DND-41 (cell line): ENCODE results near the gene SPIN3.
"Not testable (repeated sequence)": the region's sequence is repeated elsewhere in the genome, so short reads cannot be mapped to it uniquely, and the experiment has no call there.

ENCODE experiments used
- ATAC-seq: fragments of 200-7000 bp; cut with Tn5 transposase; 3 replicates; pipeline ENCODE4 v1.9.1; 2021; ENCODE audit warnings: low read depth; ENCODE audit not compliant: insufficient read depth
- DNase-seq: peaks from one replicate; pipeline ENCODE4 v3.0.0-alpha.2; 2020
- H2AFZ ChIP-seq: 2 replicates; pipeline ENCODE4 v1.6.0; 2012; ENCODE audit warnings: low read depth, low read length
- H3K27ac ChIP-seq: 2 replicates; pipeline ENCODE4 v1.5.1; 2012; ENCODE audit warnings: low read length, inconsistent platforms
- H3K27me3 ChIP-seq: fragments of 200-600 bp; sonication (generic); 2 replicates; pipeline ENCODE4 v1.6.0; 2012; ENCODE audit warnings: low read length, mild to moderate bottlenecking, inconsistent platforms; ENCODE audit not compliant: insufficient read depth, poor library complexity
- H3K36me3 ChIP-seq: 2 replicates; pipeline ENCODE4 v1.5.1; 2012; ENCODE audit warnings: low read length, inconsistent platforms; ENCODE audit not compliant: insufficient read depth
- H3K4me1 ChIP-seq: 2 replicates; pipeline ENCODE4 v1.5.1; 2012; ENCODE audit warnings: mild to moderate bottlenecking, low read length; ENCODE audit not compliant: insufficient read depth
- H3K4me2 ChIP-seq: 2 replicates; pipeline ENCODE4 v1.6.0; 2012; ENCODE audit warnings: mild to moderate bottlenecking, moderate library complexity, low read length, inconsistent platforms; ENCODE audit not compliant: insufficient read depth
- H3K4me3 ChIP-seq, 2 experiments: fragments of 200-600 bp in 1 of 2; shearing (Covaris generic) in 1 of 2; 2 replicates each; pipeline ENCODE4 v1.5.1; 2012 to 2016; ENCODE audit warnings: inconsistent platforms in 2 of 2, low read length in 2 of 2, mild to moderate bottlenecking in 2 of 2, low read depth in 1 of 2, moderate library complexity in 1 of 2
- H3K79me2 ChIP-seq: 2 replicates; pipeline ENCODE4 v1.6.0; 2012; ENCODE audit warnings: low read length, inconsistent platforms; ENCODE audit not compliant: insufficient read depth
- H3K9ac ChIP-seq: 2 replicates; pipeline ENCODE4 v1.6.0; 2012; ENCODE audit warnings: low read depth, mild to moderate bottlenecking, inconsistent platforms, low read length, moderate library complexity
- H3K9me3 ChIP-seq: 2 replicates; pipeline ENCODE4 v1.5.1; 2012; ENCODE audit warnings: low read length, moderate library complexity, mild to moderate bottlenecking, inconsistent platforms; ENCODE audit not compliant: insufficient read depth, severe bottlenecking
- H4K20me1 ChIP-seq: 2 replicates; pipeline ENCODE4 v1.6.0; 2012; ENCODE audit warnings: low read length; ENCODE audit not compliant: insufficient read depth
- CTCF ChIP-seq: IDR thresholded peaks from 2 replicates; pipeline ENCODE4 v1.5.1; 2012; ENCODE audit warnings: borderline replicate concordance, low read length, moderate library complexity, mild to moderate bottlenecking; ENCODE audit not compliant: poor library complexity, severe bottlenecking; ENCODE audit errors: extremely low read depth
- EZH2 ChIP-seq: IDR thresholded peaks from 3 replicates; pipeline ENCODE4 v1.6.1; 2012; ENCODE audit warnings: borderline replicate concordance, low read depth, mild to moderate bottlenecking, moderate library complexity, low read length, inconsistent platforms; ENCODE audit not compliant: severe bottlenecking

The SPIN3 gene

GRCh38 chrX:56995271-56995994 lies at the start of gene SPIN3:
Gene SPIN3 (minus strand): TSS chrX:56995541. CDS start chrX:56994947, 594 bp downstream.
- Histone ChIP-seq H3K36me3 (no peaks in the 10 kb centered on the region), H3K27ac (no peak within 1 kb of the TSS), H3K27me3 (no peaks in the 10 kb centered on the region), H2AFZ (no peak within 1 kb of the TSS), H3K4me1 (no peaks in the 10 kb centered on the region), H3K4me3 (no peak within 1 kb of the TSS), H4K20me1 (no peaks in the 10 kb centered on the region), H3K9ac (no peak within 1 kb of the TSS), H3K9me3 (no peaks in the 10 kb centered on the region), H3K4me2 (no peak within 1 kb of the TSS), H3K79me2 (no peaks in the 10 kb centered on the region)
- TF ChIP-seq CTCF (no peak), EZH2 (no peak)
- no peak for DNase-seq
- ATAC-seq, result no peak

GRCh38 chrX:57044245-57044644 lies 48.9 kb upstream of the SPIN3 start:
- ATAC-seq (no peak), DNase-seq (no peak)
- TF ChIP-seq EZH2 (no peak), CTCF (no peak)
- Histone ChIP-seq H4K20me1 (no peaks in the 10 kb centered on the region), H2AFZ (no peak overlapping the region), H3K79me2 (no peaks in the 10 kb centered on the region), H3K4me2 (no peak overlapping the region), H3K4me3 (no peak overlapping the region), H3K36me3 (no peaks in the 10 kb centered on the region), H3K9me3 (no peaks in the 10 kb centered on the region), H3K27ac (no peak overlapping the region), H3K27me3 (no peaks in the 10 kb centered on the region), H3K9ac (no peak overlapping the region), H3K4me1 (no peaks in the 10 kb centered on the region)

- not testable (repeated sequence) for DNase-seq, H3K27ac ChIP-seq, ATAC-seq, H3K4me2 ChIP-seq, H3K79me2 ChIP-seq, H3K36me3 ChIP-seq, H3K4me3 ChIP-seq, H3K9ac ChIP-seq, H3K4me1 ChIP-seq, H2AFZ ChIP-seq, H4K20me1 ChIP-seq, H3K9me3 ChIP-seq, H3K27me3 ChIP-seq
These were observed 41.9 kb upstream of the SPIN3 start for GRCh38 chrX:57037265-57037664.

GRCh38 chrX:56994375-56995270 lies 718 bp downstream of the SPIN3 start:
- TF ChIP-seq CTCF (no peak), EZH2 (no peak)
- H3K4me3 ChIP-seq, result no peak overlapping the region
- H3K27me3 ChIP-seq, result no peaks in the 10 kb centered on the region
- H3K27ac ChIP-seq, result no peak overlapping the region
- H3K4me1 ChIP-seq, result no peaks in the 10 kb centered on the region
- DNase-seq (no peak), ATAC-seq (no peak)
- no peak overlapping the region for H2AFZ ChIP-seq
- no peak overlapping the region for H3K9ac ChIP-seq
- H3K79me2 ChIP-seq, result no peaks in the 10 kb centered on the region
- no peaks in the 10 kb centered on the region for H3K9me3 ChIP-seq
- no peaks in the 10 kb centered on the region for H4K20me1 ChIP-seq
- no peak overlapping the region for H3K4me2 ChIP-seq
- no peaks in the 10 kb centered on the region for H3K36me3 ChIP-seq
